Measurements from ENCODE around the gene ARHGEF10L.

DNA sequence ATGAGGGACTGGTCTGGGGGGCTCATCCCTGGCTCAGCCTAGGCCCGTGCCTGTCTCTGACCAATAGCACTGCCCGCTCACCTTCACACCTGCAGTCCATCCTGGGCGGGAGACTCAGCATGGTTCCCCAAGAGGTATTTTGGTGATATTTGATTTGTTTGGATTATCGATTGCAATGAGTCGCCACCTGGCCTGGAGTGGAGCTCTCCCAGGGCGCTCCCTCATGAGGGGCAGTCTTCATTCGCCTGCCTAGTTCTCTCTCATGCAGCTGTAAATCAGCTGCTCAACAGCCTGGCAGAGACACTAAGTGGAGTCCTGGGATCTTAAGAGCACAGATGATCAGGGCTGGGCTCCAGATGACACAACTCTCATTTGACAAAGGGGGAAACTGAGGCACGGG is 125.6 kb downstream of the ARHGEF10L start:
- TF ChIP-seq POLR2A (IDR thresholded peaks at IDR 0.05; ENCODE audit: low read depth, low read length) (no peak), POLR2AphosphoS5 (IDR thresholded peaks at IDR 0.05; ENCODE audit: low read depth, low read length) (no peak), SPI1 (IDR thresholded peaks at IDR 0.05; ENCODE audit: low read depth, low read length) (no peak), TAF1 (IDR thresholded peaks at IDR 0.05; ENCODE audit: low read depth, low read length) (no peak), PAX5 (IDR thresholded peaks at IDR 0.05; ENCODE audit: insufficient read depth, low read length, severe bottlenecking) (no peak), POU2F2 (IDR thresholded peaks at IDR 0.05; ENCODE audit: low read depth, low read length) (no peak)
